Panc1 (cell line): Measurements from ENCODE around the gene MAP2. TPM values are rescaled to one million over a fixed set of nuclear protein-coding genes. Genes with fewer than 3 reads are reported as not detected.

ENCODE experiments used
- ATAC-seq: fragments of 200-7000 bp; cut with Tn5 transposase; 2 replicates; pipeline ENCODE4 v1.9.1; 2020; ENCODE audit warnings: mild to moderate bottlenecking, moderate library complexity
- BruUV-seq: library from RNA; stranded (reverse); fragments of 400-500 nt; replicated peaks from 2 replicates; lab custom pipeline; 2021; lab: Mats Ljungman, UMichigan
- CTCF ChIA-PET: fragments of 300-600 bp; sonication (Branson Sonifier 250); formaldehyde crosslinking; loops from one replicate; lab custom pipeline; 2022; ENCODE audit warnings: antibody characterized with exemption; lab: Charles Lee
- POLR2A ChIA-PET: fragments of 300-600 bp; sonication (Branson Sonifier 250); formaldehyde crosslinking; loops from one replicate; lab custom pipeline; 2022; ENCODE audit warnings: antibody characterized with exemption; lab: Charles Lee
- DNase-seq: peaks from one replicate; pipeline ENCODE4 v3.0.0-alpha.2; 2010; ENCODE audit warnings: low read depth, low spot score
- H3K27ac ChIP-seq: 2 replicates; pipeline ENCODE4 v1.5.1; 2011; ENCODE audit warnings: mild to moderate bottlenecking, low read length, inconsistent platforms
- H3K27me3 ChIP-seq: fragments of 200-500 bp; sonication (Bioruptor generic); 2 replicates; pipeline ENCODE4 v1.6.0; 2014; ENCODE audit warnings: low read length, inconsistent platforms; ENCODE audit not compliant: control insufficient read depth, insufficient read depth
- H3K36me3 ChIP-seq: fragments of 200-500 bp; sonication (Bioruptor generic); 2 replicates; pipeline ENCODE4 v1.5.1; 2014; ENCODE audit warnings: inconsistent platforms, mild to moderate bottlenecking, low read length, moderate library complexity; ENCODE audit not compliant: control insufficient read depth, insufficient read depth
- H3K4me1 ChIP-seq: 2 replicates; pipeline ENCODE4 v1.5.1; 2011; ENCODE audit warnings: inconsistent platforms, mild to moderate bottlenecking, low read length, moderate library complexity; ENCODE audit not compliant: control insufficient read depth, insufficient read depth
- H3K4me3 ChIP-seq, 2 experiments: 2 replicates each; pipeline ENCODE4 v1.5.1; 2011 to 2012; ENCODE audit warnings: low read depth in 2 of 2, low read length in 2 of 2, mild to moderate bottlenecking in 2 of 2, inconsistent platforms in 1 of 2, moderate library complexity in 1 of 2
- H3K9me3 ChIP-seq: fragments of 200-500 bp; sonication (Bioruptor generic); 2 replicates; pipeline ENCODE4 v1.5.1; 2014; ENCODE audit warnings: low read depth, mild to moderate bottlenecking, inconsistent platforms, low read length, moderate library complexity; ENCODE audit not compliant: control insufficient read depth, insufficient read depth
- SIN3A ChIP-seq: IDR thresholded peaks from 2 replicates; pipeline ENCODE4 v1.6.1; 2012; ENCODE audit warnings: low read depth, mild to moderate bottlenecking, low read length, moderate library complexity, borderline replicate concordance; ENCODE audit not compliant: insufficient read depth
- TCF7L2 ChIP-seq: IDR thresholded peaks from 2 replicates; pipeline ENCODE4 v1.6.1; 2011; ENCODE audit warnings: mild to moderate bottlenecking, low read depth, low read length, inconsistent platforms
- in situ Hi-C: cut with HindIII; loops from 2 replicates; pipeline ENCODE4 v1.10.0; 2016; ENCODE audit warnings: low sequenced_read_pairs, low pct_unique_long_range_greater_than_20kb
- intact Hi-C: fragments of 100-400 bp; cut with micrococcal nuclease; formaldehyde crosslinking; loops from one replicate; pipeline ENCODE4 v1.10.0; 2022; ENCODE audit not compliant: unreplicated experiment
- total RNA-seq: library from RNA; stranded (reverse); gene quantifications from one replicate; pipeline ENCODE4 v1.2.1, GENCODE V29; 2021; ENCODE audit not compliant: unreplicated experiment
- TF ChIP-seq, protein P1 (sequence below), 2 experiments: IDR thresholded peaks; 2 replicates each; pipeline ENCODE4 v1.6.1; 2011 to 2012; ENCODE audit warnings: low read depth in 2 of 2, control low read depth in 1 of 2, low read length in 1 of 2, mild to moderate bottlenecking in 1 of 2, moderate library complexity in 1 of 2; ENCODE audit not compliant: insufficient read depth in 1 of 2
- TF ChIP-seq, protein P2 (sequence below): fragments of 450-650 bp; IDR thresholded peaks from 2 replicates; pipeline ENCODE4 v1.5.1; 2017; ENCODE audit warnings: mild to moderate bottlenecking

MAP2 gene
- total RNA-seq, 1 experiment from 2014 or later: 44.9 TPM

- no peak overlapping the region for H3K4me3 ChIP-seq
- no TSS peak for BruUV-seq
- H3K27ac ChIP-seq: no peak overlapping the region
- POLR2A ChIA-PET: no interaction called here
- no peak for DNase-seq
- no peaks in the 10 kb centered on the region for H3K4me1 ChIP-seq
- no peaks in the 10 kb centered on the region for H3K27me3 ChIP-seq
- in situ Hi-C loops: no loop called here
- no peaks in the 10 kb centered on the region for H3K36me3 ChIP-seq
- no peak for ATAC-seq
- CTCF ChIA-PET: no interaction called here
- TF ChIP-seq, protein P1, sequence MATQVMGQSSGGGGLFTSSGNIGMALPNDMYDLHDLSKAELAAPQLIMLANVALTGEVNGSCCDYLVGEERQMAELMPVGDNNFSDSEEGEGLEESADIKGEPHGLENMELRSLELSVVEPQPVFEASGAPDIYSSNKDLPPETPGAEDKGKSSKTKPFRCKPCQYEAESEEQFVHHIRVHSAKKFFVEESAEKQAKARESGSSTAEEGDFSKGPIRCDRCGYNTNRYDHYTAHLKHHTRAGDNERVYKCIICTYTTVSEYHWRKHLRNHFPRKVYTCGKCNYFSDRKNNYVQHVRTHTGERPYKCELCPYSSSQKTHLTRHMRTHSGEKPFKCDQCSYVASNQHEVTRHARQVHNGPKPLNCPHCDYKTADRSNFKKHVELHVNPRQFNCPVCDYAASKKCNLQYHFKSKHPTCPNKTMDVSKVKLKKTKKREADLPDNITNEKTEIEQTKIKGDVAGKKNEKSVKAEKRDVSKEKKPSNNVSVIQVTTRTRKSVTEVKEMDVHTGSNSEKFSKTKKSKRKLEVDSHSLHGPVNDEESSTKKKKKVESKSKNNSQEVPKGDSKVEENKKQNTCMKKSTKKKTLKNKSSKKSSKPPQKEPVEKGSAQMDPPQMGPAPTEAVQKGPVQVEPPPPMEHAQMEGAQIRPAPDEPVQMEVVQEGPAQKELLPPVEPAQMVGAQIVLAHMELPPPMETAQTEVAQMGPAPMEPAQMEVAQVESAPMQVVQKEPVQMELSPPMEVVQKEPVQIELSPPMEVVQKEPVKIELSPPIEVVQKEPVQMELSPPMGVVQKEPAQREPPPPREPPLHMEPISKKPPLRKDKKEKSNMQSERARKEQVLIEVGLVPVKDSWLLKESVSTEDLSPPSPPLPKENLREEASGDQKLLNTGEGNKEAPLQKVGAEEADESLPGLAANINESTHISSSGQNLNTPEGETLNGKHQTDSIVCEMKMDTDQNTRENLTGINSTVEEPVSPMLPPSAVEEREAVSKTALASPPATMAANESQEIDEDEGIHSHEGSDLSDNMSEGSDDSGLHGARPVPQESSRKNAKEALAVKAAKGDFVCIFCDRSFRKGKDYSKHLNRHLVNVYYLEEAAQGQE (IDR thresholded peaks at IDR 0.05; ENCODE audit: insufficient read depth in 1 of 2, low read depth in 2 of 2, low read length in 1 of 2): no peak
- TF ChIP-seq, protein P2, sequence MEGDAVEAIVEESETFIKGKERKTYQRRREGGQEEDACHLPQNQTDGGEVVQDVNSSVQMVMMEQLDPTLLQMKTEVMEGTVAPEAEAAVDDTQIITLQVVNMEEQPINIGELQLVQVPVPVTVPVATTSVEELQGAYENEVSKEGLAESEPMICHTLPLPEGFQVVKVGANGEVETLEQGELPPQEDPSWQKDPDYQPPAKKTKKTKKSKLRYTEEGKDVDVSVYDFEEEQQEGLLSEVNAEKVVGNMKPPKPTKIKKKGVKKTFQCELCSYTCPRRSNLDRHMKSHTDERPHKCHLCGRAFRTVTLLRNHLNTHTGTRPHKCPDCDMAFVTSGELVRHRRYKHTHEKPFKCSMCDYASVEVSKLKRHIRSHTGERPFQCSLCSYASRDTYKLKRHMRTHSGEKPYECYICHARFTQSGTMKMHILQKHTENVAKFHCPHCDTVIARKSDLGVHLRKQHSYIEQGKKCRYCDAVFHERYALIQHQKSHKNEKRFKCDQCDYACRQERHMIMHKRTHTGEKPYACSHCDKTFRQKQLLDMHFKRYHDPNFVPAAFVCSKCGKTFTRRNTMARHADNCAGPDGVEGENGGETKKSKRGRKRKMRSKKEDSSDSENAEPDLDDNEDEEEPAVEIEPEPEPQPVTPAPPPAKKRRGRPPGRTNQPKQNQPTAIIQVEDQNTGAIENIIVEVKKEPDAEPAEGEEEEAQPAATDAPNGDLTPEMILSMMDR: no peak
- TF ChIP-seq TCF7L2: no peak
- no peak for TF ChIP-seq SIN3A
- intact Hi-C loops: no loop called here
- H3K9me3 ChIP-seq: no peaks in the 10 kb centered on the region
Measured at GRCh38 chr2:209713219-209713618, 289.4 kb downstream of the MAP2 start.

GRCh38 chr2:209719034-209719433 lies 295.2 kb downstream of the MAP2 start:
- no TSS peak for BruUV-seq
- TF ChIP-seq, protein P2: no peak
- TF ChIP-seq, protein P1 (IDR thresholded peaks at IDR 0.05; ENCODE audit: insufficient read depth in 1 of 2, low read depth in 2 of 2, low read length in 1 of 2): no peak
- TF ChIP-seq SIN3A (no peak), TCF7L2 (no peak)
- Histone ChIP-seq H3K27ac (no peak overlapping the region), H3K9me3 (no peaks in the 10 kb centered on the region), H3K36me3 (no peaks in the 10 kb centered on the region), H3K27me3 (no peaks in the 10 kb centered on the region), H3K4me3 (no peak overlapping the region), H3K4me1 (no peaks in the 10 kb centered on the region)
- ChIA-PET CTCF (no interaction called here), POLR2A (no interaction called here)
- ATAC-seq (no peak), DNase-seq (no peak)
- in situ Hi-C loops: no loop called here
- intact Hi-C loops: no loop called here
